Hematopoietic multipotent progenitor cell treated with erythropoietin and hydrocortisone succinate and interleukin-3 and kit ligand, for 15 days (in vitro differentiated cells): ENCODE results near the gene OPA1.

ENCODE experiments used
- DNase-seq: peaks from one replicate; pipeline ENCODE4 v3.0.0-alpha.2; 2015; ENCODE audit warnings: low spot score

OPA1 gene, protein sequence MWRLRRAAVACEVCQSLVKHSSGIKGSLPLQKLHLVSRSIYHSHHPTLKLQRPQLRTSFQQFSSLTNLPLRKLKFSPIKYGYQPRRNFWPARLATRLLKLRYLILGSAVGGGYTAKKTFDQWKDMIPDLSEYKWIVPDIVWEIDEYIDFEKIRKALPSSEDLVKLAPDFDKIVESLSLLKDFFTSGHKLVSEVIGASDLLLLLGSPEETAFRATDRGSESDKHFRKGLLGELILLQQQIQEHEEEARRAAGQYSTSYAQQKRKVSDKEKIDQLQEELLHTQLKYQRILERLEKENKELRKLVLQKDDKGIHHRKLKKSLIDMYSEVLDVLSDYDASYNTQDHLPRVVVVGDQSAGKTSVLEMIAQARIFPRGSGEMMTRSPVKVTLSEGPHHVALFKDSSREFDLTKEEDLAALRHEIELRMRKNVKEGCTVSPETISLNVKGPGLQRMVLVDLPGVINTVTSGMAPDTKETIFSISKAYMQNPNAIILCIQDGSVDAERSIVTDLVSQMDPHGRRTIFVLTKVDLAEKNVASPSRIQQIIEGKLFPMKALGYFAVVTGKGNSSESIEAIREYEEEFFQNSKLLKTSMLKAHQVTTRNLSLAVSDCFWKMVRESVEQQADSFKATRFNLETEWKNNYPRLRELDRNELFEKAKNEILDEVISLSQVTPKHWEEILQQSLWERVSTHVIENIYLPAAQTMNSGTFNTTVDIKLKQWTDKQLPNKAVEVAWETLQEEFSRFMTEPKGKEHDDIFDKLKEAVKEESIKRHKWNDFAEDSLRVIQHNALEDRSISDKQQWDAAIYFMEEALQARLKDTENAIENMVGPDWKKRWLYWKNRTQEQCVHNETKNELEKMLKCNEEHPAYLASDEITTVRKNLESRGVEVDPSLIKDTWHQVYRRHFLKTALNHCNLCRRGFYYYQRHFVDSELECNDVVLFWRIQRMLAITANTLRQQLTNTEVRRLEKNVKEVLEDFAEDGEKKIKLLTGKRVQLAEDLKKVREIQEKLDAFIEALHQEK

GRCh38 chr3:193592841-193593667 lies at the start of gene OPA1:
Gene OPA1 (plus strand): TSS chr3:193593208. CDS start chr3:193593378, 170 bp downstream.
- DNase-seq = peak; percentile 89

DNA sequence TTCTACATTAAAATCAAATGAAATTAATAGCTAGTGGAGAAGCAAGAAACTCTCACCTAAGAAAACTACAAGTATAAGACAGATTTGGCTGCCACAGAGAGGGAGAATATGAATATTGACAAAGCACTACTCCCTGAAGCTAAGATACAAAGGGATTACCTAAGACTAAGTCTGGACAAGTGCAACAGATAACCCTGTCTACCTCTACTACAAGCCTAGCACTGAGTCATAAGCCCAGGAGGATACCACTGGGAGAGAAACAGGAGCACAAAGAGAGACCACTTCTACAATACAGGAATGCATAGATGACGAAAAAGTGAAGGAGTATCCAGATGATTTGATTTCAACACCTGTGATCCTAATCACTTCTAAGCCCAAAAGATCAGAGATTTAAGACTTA lies 48.7 kb upstream of the OPA1 start:
- DNase-seq = no peak

DNA sequence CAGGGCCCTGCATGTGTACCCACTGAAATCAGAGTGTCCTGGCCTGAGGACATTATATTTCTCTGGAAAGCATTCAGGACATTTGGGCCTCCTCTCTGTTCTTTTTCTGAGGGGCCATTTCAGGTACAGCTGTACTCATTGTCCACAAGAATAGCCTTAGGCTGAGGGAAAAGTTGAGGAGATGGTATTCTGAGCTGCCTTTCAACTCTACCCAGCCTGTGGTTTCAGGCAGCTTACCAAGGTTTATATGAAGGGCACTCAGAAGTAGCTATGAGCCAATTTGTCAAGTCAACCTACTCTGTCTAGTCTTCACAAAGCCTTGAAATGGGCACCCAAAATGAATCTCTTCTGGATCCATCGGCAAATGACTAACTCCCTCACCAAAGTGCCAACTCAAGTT lies 47.7 kb upstream of the OPA1 start:
- no peak for DNase-seq

GRCh38 chr3:193546129-193546528 lies 46.9 kb upstream of the OPA1 start:
- no peak for DNase-seq

DNA sequence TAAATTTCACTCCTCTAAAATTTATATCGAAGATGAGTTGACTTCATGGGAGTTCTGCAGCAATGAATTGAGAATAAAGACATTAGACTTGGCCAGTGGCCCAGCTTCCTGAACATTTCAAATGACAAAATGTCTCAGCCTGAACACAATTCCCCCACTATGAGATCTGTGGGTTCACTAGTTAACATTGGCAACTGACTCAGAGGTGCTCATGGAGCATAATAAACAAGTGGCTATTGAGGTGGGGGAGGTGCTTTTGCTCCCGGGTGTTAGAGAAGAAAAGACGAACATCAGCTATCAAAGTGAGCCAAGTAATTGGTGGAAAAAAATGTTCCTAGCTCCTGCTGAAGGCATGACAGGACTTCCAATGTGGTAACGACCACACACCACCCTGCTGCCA lies 44.6 kb upstream of the OPA1 start:
- no peak for DNase-seq

- DNase-seq = no peak
Measured at GRCh38 chr3:193552923-193553322, 40.1 kb upstream of the OPA1 start.

DNA sequence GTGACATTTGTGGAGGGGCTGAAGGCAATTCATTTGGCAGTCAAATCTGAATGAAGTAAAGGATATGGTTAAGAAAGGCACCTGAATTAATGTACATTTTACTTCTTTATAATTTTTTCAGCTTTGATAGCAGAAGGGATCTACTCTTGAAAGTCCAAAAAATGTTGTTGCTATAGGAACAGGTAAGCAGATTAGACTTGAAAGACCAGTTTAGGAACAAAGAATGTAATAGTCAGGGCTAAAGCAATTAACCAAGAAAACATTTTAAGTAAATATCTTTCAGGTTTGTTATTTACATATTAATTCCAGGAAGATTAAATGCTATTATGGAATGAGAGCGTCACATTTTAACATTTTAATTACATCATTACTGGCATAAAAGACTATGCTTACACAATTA lies 39.4 kb upstream of the OPA1 start:
- no peak for DNase-seq

DNA sequence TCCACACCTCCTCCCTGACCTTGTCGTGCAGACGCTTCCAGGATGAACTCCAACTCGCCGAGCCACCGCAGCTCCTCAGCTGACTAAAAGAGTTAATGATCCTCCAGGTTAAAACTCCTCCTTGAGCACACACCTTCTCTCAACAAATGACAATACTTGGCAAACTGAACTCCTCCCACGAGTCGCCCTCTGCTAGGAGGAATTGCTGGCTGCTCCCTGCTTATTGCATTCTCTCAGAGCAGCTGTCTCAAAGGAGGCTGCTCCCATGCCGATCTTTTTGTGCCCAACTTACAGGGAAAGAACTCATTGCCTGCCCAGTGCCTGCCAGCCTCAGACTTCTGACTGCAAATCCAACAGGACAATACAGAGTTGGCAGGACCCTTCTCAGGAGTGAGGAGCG lies 38.2 kb upstream of the OPA1 start, which contains the start of gene ATP13A4:
Gene ATP13A4 (minus strand): TSS at position 85 of the 400 bp plus-strand sequence. CDS start 96 bp downstream, outside the sequence.
- DNase-seq = no peak

DNA sequence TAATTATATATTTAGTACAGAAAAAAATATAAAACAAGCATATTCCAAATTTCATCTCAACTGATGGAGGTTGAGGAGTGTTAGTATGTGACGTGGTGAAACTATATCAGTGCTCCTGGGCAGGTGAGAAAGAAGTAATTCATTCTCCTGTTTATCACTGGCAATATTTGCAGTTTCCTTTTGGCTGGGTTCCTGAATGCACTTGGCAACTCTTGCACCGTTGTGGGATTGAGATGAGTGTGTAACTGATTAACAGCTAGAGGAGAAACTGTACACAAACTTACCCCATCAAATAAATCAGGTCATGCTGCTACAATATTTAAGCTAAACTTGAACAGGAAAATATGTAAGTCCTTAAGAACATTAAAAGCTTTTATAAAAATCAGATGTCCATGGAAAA lies 36.2 kb upstream of the OPA1 start:
- no peak for DNase-seq

- DNase-seq = no peak
Measured at GRCh38 chr3:193559100-193559499, 33.9 kb upstream of the OPA1 start.

- DNase-seq = no peak
Measured at GRCh38 chr3:193560091-193560490, 32.9 kb upstream of the OPA1 start.

- DNase-seq = no peak
Measured at GRCh38 chr3:193560870-193561269, 32.1 kb upstream of the OPA1 start.

- DNase-seq = no peak
Measured at GRCh38 chr3:193563426-193563825, 29.6 kb upstream of the OPA1 start.

GRCh38 chr3:193564012-193564411 lies 29.0 kb upstream of the OPA1 start:
- DNase-seq = no peak

- DNase-seq = no peak
Measured at GRCh38 chr3:193569119-193569518, 23.9 kb upstream of the OPA1 start.

GRCh38 chr3:193572426-193572908 lies 20.5 kb upstream of the OPA1 start:
- DNase-seq = peak; percentile 59

- no peak for DNase-seq
Measured at GRCh38 chr3:193573403-193574191, 19.4 kb upstream of the OPA1 start.

DNA sequence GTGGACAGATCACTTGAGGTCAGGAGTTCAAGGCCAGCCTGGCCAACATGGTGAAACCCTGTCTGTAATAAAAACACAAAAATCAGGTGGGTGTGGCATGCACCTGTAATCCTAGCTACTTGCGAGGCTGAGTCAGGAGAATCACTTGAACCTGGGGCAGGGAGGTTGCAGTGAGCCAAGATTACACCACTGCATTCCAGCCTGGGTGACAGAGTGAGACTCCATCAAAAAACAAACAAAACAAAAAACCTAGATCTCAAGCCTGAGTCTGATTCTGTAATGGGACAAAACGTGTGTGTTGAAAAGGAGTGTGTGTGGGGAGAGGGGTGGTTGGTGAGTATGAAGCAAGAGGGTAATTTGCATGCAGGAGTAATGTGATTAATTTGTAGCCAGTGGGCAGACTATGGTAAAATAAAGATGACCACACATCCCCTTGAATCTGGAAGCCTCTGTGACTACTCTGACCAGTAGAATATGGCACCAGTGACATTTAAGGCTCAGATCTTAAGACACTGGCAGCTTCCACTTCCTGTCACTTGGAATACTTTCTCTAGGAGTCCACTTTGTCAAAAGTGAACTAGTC lies 18.4 kb upstream of the OPA1 start:
- DNase-seq = no peak

GRCh38 chr3:193585530-193585929 lies 7.5 kb upstream of the OPA1 start:
- DNase-seq = no peak

DNA sequence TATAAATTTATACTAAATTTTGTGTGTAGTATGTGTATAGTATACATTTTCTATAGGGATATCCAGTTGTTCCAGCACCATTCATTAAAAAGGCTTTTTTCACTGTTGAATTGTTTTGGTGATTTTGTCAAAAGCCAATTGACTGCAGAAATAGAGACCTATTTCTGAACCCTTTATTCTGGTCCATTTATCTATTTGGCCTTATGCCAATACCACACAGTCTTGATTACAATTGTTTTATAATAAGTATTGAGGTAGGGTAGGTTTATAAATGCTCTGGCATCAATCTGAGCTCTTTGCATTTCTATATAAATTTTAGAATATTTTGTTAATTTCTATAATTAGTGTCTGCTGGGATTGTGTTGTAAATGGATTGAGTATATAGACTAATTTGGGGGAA lies 6.5 kb upstream of the OPA1 start:
- DNase-seq = no peak
